Measurements from ENCODE around the gene ADCY4.

- TF ChIP-seq CTCF (IDR thresholded peaks at IDR 0.05; ENCODE audit: insufficient read depth, low read length, poor library complexity, severe bottlenecking) (no peak), EZH2phosphoT487 (conservative IDR thresholded peaks at IDR 0.05; ENCODE audit: low read length) (no peak)
Observed at GRCh38 chr14:24269368-24269767, 65.5 kb downstream of the ADCY4 start.
